LNCAP (cell line): ENCODE results near the gene TMEM239.

Source experiments
- CTCF ChIP-seq: fragments of 450-650 bp; IDR thresholded peaks from 2 replicates; pipeline ENCODE4 v1.5.1; 2017; ENCODE audit warnings: mild to moderate bottlenecking

The TMEM239 gene

GRCh38 chr20:2816030-2816582 lies at the start of gene TMEM239:
TMEM239 (plus strand) TSS chr20:2816364; CDS start chr20:2816555, 191 bp downstream.
- no peak for TF ChIP-seq CTCF

- TF ChIP-seq CTCF: no peak
These were observed 48.2 kb upstream of the TMEM239 start for GRCh38 chr20:2767768-2768631.

- TF ChIP-seq CTCF: no peak
These were observed 47.5 kb upstream of the TMEM239 start for GRCh38 chr20:2768632-2769015.

- TF ChIP-seq CTCF: no peak
These were observed 44.5 kb upstream of the TMEM239 start for GRCh38 chr20:2771631-2772080.

GRCh38 chr20:2773812-2774211 lies 42.4 kb upstream of the TMEM239 start:
- TF ChIP-seq CTCF: no peak

GRCh38 chr20:2775139-2775538 lies 41.0 kb upstream of the TMEM239 start:
- no peak for TF ChIP-seq CTCF

GRCh38 chr20:2778602-2779321 lies 37.4 kb upstream of the TMEM239 start:
- TF ChIP-seq CTCF: no peak
